Hepatocyte (in vitro differentiated cells): Measurements from ENCODE around the gene MEGF11. TPM values are rescaled to one million over a fixed set of nuclear protein-coding genes. Genes with fewer than 3 reads are reported as not detected.

Source experiments
- DNase-seq: peaks from one replicate; pipeline ENCODE4 v3.0.0-alpha.2; 2016; ENCODE audit warnings: low spot score
- H2AFZ ChIP-seq: fragments of 200-600 bp; sonication (generic); 2 replicates; pipeline ENCODE4 v1.6.0; 2016; ENCODE audit warnings: antibody characterized with exemption, mild to moderate bottlenecking
- H3K27ac ChIP-seq: fragments of 200-600 bp; sonication (generic); 2 replicates; pipeline ENCODE4 v1.5.1; 2016; ENCODE audit warnings: mild to moderate bottlenecking
- H3K27me3 ChIP-seq: fragments of 200-600 bp; sonication (generic); 2 replicates; pipeline ENCODE4 v1.6.1; 2016
- H3K36me3 ChIP-seq: fragments of 200-600 bp; sonication (generic); replicated peaks from 2 replicates; pipeline ENCODE4 v1.5.1; 2016; ENCODE audit warnings: low read depth; ENCODE audit not compliant: insufficient read depth
- H3K4me1 ChIP-seq: fragments of 200-600 bp; sonication (generic); 2 replicates; pipeline ENCODE4 v1.5.1; 2016; ENCODE audit warnings: mild to moderate bottlenecking, moderate library complexity; ENCODE audit not compliant: insufficient read depth
- H3K4me2 ChIP-seq: fragments of 200-600 bp; sonication (generic); 2 replicates; pipeline ENCODE4 v1.6.0; 2016
- H3K4me3 ChIP-seq: fragments of 200-600 bp; sonication (generic); 2 replicates; pipeline ENCODE4 v1.5.1; 2016; ENCODE audit warnings: mild to moderate bottlenecking
- H3K79me2 ChIP-seq: fragments of 200-600 bp; sonication (generic); 2 replicates; pipeline ENCODE4 v1.6.0; 2017; ENCODE audit warnings: mild to moderate bottlenecking
- H3K9me2 ChIP-seq: fragments of 200-600 bp; sonication (generic); replicated peaks from 2 replicates; pipeline ENCODE4 v1.6.0; 2017; ENCODE audit warnings: mild to moderate bottlenecking; ENCODE audit not compliant: insufficient read depth
- H3K9me3 ChIP-seq: fragments of 200-600 bp; sonication (generic); 2 replicates; pipeline ENCODE4 v1.5.1; 2016; ENCODE audit warnings: low read depth, mild to moderate bottlenecking
- H4K20me1 ChIP-seq: fragments of 200-600 bp; sonication (generic); 2 replicates; pipeline ENCODE4 v1.6.0; 2016; ENCODE audit warnings: mild to moderate bottlenecking; ENCODE audit not compliant: insufficient read depth, poor library complexity, severe bottlenecking
- EZH2 ChIP-seq: fragments of 200-600 bp; sonication (generic); IDR thresholded peaks from 2 replicates; pipeline ENCODE4 v1.6.1; 2016; ENCODE audit warnings: antibody characterized with exemption, mild to moderate bottlenecking, borderline replicate concordance
- EZH2phosphoT487 ChIP-seq: fragments of 200-600 bp; sonication (generic); IDR thresholded peaks from one replicate; pipeline ENCODE4 v1.6.1; 2018; ENCODE audit warnings: antibody characterized with exemption, mild to moderate bottlenecking, low read depth, moderate library complexity; ENCODE audit not compliant: unreplicated experiment, severe bottlenecking
- WGBS: methylation state at CpG from one replicate; pipeline ENCODE4 v1.1.6; 2016; ENCODE audit warnings: low lambda C conversion rate; ENCODE audit errors: missing lambda C conversion rate; 5-methylcytosine and 5-hydroxymethylcytosine counted together
- polyA plus RNA-seq: library from polyadenylated mRNA; unstranded; fragments of >200 nt; fragmentation: Nextera tagmentation; extraction: Ambion mirVana; gene quantifications from 2 replicates; pipeline ENCODE4 v1.2.1, GENCODE V29; 2016
- total RNA-seq: library from RNA; depleted of rRNA; stranded (reverse); fragments of >200 nt; gene quantifications from 2 replicates; pipeline ENCODE4 v1.2.3, GENCODE V29; 2014
- TF ChIP-seq, protein P1 (sequence below): fragments of 200-600 bp; sonication (generic); IDR thresholded peaks from 2 replicates; pipeline ENCODE4 v1.5.1; 2016; ENCODE audit warnings: antibody characterized with exemption, mild to moderate bottlenecking; ENCODE audit not compliant: poor library complexity

Gene MEGF11
- total and polyA plus RNA-seq, 2 experiments from 2014 or later, result 0.07 to 0.25 TPM

DNA sequence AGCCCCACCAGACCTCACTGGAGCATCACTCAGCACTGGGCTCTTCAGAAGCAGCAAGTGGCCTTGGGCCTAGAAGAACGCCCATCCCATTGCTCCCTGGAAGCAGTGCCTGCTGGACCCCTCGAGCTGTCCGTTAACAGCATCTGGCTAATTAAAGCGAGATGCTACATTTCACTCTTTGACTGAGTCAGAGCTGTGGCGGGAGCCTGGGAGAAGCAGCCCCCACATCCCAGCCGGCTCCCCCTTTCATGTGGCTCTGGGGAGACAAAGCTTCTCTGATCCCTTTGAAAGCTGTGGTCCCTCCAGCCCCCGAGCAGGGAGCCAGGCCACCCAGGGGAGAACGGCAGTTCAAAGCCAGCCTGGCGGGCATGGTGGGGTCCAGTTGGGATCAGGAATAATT, 103.7 kb downstream of the MEGF11 start:
- Histone ChIP-seq H3K9me2 (no peaks in the 10 kb centered on the region), H3K4me3 (no peak overlapping the region), H3K27ac (no peak overlapping the region), H3K36me3 (no peaks in the 10 kb centered on the region), H4K20me1 (no peaks in the 10 kb centered on the region), H3K27me3 (peaks cover 11% of the 10 kb centered on the region), H3K79me2 (no peaks in the 10 kb centered on the region), H3K4me2 (no peak overlapping the region), H2AFZ (no peak overlapping the region), H3K9me3 (no peaks in the 10 kb centered on the region), H3K4me1 (no peaks in the 10 kb centered on the region)
- TF ChIP-seq EZH2phosphoT487 (no peak), EZH2 (no peak)
- TF ChIP-seq, protein P1, sequence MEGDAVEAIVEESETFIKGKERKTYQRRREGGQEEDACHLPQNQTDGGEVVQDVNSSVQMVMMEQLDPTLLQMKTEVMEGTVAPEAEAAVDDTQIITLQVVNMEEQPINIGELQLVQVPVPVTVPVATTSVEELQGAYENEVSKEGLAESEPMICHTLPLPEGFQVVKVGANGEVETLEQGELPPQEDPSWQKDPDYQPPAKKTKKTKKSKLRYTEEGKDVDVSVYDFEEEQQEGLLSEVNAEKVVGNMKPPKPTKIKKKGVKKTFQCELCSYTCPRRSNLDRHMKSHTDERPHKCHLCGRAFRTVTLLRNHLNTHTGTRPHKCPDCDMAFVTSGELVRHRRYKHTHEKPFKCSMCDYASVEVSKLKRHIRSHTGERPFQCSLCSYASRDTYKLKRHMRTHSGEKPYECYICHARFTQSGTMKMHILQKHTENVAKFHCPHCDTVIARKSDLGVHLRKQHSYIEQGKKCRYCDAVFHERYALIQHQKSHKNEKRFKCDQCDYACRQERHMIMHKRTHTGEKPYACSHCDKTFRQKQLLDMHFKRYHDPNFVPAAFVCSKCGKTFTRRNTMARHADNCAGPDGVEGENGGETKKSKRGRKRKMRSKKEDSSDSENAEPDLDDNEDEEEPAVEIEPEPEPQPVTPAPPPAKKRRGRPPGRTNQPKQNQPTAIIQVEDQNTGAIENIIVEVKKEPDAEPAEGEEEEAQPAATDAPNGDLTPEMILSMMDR, result no peak
- WGBS, result 76% methylated on average over 9 of the region's 9 CpGs
- no peak for DNase-seq

DNA sequence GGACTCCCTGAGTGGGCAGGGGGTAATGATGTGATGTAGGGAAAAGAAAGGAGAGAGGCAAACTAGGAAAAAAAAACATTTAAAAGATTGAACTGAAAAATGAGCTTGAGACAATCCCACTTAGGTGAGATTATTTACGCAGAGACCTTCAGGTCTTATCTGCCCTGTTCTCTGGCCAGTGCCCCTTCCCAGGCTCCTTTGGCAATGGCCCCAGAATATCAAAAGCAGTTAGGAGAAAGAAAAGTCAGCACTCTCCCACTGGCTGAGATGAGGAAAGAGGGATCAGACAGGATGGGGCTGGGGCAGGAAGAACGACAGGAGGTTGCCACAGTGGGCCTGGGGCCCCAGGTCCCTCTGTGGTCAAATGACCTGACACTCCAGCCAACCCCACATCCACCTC, 105.4 kb downstream of the MEGF11 start:
- Histone ChIP-seq H3K79me2 (no peaks in the 10 kb centered on the region), H3K27ac (no peak overlapping the region), H3K9me3 (no peaks in the 10 kb centered on the region), H3K4me1 (no peaks in the 10 kb centered on the region), H3K9me2 (no peaks in the 10 kb centered on the region), H2AFZ (no peak overlapping the region), H3K27me3 (peaks cover 11% of the 10 kb centered on the region), H3K4me3 (no peak overlapping the region), H4K20me1 (no peaks in the 10 kb centered on the region), H3K36me3 (no peaks in the 10 kb centered on the region), H3K4me2 (no peak overlapping the region)
- DNase-seq, result no peak
- 64% methylated on average over 2 of the region's 2 CpGs for WGBS
- TF ChIP-seq EZH2 (no peak), EZH2phosphoT487 (no peak)

DNA sequence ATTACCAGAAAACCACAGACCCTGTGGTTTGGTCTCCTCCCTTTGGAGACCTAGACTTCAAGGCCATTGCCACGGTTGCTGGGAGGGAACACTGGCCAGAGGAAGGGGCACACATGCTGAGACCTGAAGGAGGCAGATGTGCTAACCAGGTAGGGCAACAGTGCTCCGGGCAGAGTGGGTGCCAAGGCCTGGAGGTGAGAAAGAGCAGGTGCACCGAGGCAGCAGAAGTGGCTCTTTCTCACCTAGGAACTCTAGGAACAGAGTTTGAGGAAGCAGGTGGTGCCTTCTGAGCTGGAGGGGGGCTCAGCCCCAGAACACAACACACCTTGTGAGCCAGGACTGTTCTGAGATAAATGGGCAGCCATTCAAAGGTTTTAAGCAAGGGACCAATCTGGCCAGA, 106.1 kb downstream of the MEGF11 start:
- Histone ChIP-seq H3K27me3 (peaks cover 11% of the 10 kb centered on the region), H3K4me2 (no peak overlapping the region), H2AFZ (no peak overlapping the region), H3K79me2 (no peaks in the 10 kb centered on the region), H3K9me2 (no peaks in the 10 kb centered on the region), H3K4me3 (no peak overlapping the region), H3K27ac (no peak overlapping the region), H4K20me1 (no peaks in the 10 kb centered on the region), H3K36me3 (no peaks in the 10 kb centered on the region), H3K4me1 (no peaks in the 10 kb centered on the region), H3K9me3 (no peaks in the 10 kb centered on the region)
- no peak for DNase-seq
- TF ChIP-seq EZH2 (no peak), EZH2phosphoT487 (no peak)
- TF ChIP-seq, protein P1, result no peak
- WGBS, result 98% methylated on average over 3 of the region's 3 CpGs

DNA sequence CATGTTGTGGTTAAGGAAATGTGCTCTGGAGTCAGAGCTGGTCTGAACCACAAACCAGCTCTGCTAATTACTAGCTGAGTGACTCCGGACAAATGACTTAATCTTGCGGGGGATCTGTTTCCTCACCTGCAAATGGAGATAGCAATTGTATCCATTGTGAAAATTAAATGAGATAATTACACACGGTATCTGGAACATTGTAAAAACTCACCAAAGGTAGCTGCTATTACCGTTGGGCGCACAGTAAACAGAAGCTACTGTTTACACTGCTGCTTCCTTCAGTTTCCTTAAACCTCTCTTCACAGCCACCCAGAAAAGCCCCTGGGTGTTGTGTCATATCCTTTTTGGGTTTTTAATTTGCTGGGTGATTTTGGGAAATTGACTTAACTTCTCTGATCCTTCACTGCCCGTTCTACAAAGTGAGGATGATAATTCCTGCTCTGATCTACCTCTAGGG, 107.8 kb downstream of the MEGF11 start:
- TF ChIP-seq, protein P1, result no peak
- TF ChIP-seq EZH2 (no peak), EZH2phosphoT487 (no peak)
- Histone ChIP-seq H2AFZ (no peak overlapping the region), H3K9me2 (no peaks in the 10 kb centered on the region), H3K36me3 (no peaks in the 10 kb centered on the region), H3K4me1 (no peaks in the 10 kb centered on the region), H3K27me3 (peaks cover 7% of the 10 kb centered on the region), H4K20me1 (no peaks in the 10 kb centered on the region), H3K9me3 (no peaks in the 10 kb centered on the region), H3K79me2 (no peaks in the 10 kb centered on the region), H3K4me3 (no peak overlapping the region), H3K27ac (no peak overlapping the region), H3K4me2 (no peak overlapping the region)
- DNase-seq, result no peak
- WGBS, result 39% methylated on average over 6 of the region's 6 CpGs
